GM10847 (cell line): ENCODE measurements around the gene CLRN2.

ENCODE experiments used
- POLR2A ChIP-seq: IDR thresholded peaks from 2 replicates; pipeline ENCODE4 v1.6.1; 2011; ENCODE audit not compliant: insufficient read length; ENCODE audit errors: extremely low read depth

The CLRN2 gene

GRCh38 chr4:17523662-17524061 is 8.7 kb downstream of the CLRN2 start:
- TF ChIP-seq POLR2A = no peak

DNA sequence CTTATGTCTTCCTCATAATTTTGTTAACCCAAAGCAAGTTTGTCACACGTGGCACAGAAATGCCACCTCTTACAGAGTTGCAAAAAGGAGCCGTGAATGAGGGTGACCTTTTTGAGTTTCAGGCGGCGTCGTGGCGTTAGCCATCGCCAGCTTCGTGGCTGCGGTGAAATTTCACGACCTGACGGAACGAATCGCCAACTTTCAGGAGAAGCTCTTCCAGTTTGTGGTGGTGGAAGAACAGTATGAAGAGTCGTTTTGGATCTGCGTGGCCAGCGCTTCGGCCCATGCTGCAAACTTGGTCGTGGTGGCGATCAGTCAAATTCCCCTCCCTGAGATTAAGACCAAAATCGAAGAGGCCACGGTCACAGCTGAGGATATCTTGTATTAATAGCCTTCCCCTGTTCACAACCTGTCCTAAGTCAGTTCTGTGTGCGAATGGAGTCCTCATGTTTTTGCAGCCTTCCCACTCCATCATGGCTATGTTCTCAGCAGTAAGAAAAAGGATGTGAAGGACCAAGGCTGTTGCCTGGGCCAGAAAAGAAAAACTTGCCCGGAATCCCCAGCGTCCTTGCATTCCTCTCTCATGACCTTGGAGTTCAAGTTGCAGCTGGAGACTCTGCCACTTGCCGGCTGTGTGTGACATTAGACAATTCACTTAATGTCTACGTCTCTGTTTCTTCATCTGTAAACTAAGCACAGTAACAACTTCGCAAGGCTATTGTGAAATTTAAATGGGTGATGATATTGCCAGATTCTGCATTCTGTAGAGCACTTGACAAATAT is 11.9 kb downstream of the CLRN2 start:
- no peak for TF ChIP-seq POLR2A

GRCh38 chr4:17528551-17529165 is 13.7 kb downstream of the CLRN2 start:
- TF ChIP-seq POLR2A = no peak

GRCh38 chr4:17531538-17532285 is 16.7 kb downstream of the CLRN2 start:
- TF ChIP-seq POLR2A = no peak

- TF ChIP-seq POLR2A = no peak
Observed at GRCh38 chr4:17534705-17535104, 19.7 kb downstream of the CLRN2 start.

DNA sequence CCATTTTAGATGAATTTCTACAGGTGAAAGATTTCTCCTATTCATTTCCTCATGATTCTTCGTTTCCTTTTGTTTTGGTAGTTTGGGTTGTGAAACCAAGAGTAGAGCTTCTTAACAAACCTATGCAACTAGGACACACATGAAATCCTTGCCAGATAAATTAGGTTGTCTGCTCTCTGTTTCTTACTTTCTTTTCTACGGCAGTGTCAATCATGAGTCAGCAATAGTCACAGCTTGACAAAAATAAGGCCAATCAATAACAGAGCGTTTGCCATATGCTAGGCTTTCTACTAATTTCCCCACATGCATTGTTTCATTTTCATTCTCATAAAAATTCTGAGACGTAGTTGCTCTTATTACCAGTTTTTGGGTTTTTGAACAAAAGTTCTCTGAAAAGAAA is 20.3 kb downstream of the CLRN2 start:
- TF ChIP-seq POLR2A = no peak

GRCh38 chr4:17535906-17536305 is 20.9 kb downstream of the CLRN2 start:
- no peak for TF ChIP-seq POLR2A

- TF ChIP-seq POLR2A = no peak
Observed at GRCh38 chr4:17544205-17544604, 29.2 kb downstream of the CLRN2 start.

- TF ChIP-seq POLR2A = no peak
Observed at GRCh38 chr4:17544831-17545234, 29.9 kb downstream of the CLRN2 start.

- no peak for TF ChIP-seq POLR2A
Observed at GRCh38 chr4:17545374-17546140, 30.6 kb downstream of the CLRN2 start.

- no peak for TF ChIP-seq POLR2A
Observed at GRCh38 chr4:17546222-17546621, 31.3 kb downstream of the CLRN2 start.

DNA sequence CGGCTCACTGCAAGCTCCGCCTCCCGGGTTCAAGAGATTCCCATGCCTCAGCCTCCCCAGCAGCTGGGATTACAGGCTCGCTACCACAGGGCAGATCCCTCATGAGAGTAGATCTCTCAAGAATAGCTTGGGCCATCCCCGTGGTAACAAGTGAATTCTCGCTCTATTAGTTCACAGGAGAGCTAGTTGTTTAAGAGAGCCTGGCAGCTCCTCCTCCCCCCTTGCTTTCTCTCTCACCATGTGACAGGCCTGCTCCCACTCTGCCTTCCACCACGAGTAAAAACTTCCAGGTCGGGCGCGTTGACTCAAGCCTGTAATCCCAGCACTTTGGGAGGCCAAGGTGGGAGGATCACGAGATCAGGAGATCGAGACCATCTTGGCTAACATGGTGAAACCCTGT is 31.7 kb downstream of the CLRN2 start:
- TF ChIP-seq POLR2A = no peak

GRCh38 chr4:17550549-17550948 is 35.6 kb downstream of the CLRN2 start:
- no peak for TF ChIP-seq POLR2A

- TF ChIP-seq POLR2A = no peak
Observed at GRCh38 chr4:17552427-17552826, 37.5 kb downstream of the CLRN2 start.

DNA sequence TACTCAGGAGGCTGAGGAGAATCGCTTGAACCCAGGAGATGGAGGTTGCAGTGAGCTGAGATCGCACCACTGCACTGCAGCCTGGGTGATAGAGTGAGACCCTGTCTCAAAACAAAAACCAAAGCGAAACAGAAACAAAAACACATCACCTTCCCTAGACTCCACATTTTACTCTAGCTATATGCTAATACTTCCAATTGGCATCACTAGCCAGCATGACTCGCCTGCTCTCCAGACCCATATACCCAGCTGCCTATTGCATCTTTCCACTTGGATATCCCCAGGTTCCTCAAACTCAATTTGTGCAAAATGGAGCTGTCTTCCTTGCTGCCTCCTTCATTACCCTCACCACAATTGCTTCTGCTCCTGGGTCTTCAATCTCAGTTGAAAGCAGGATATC is 39.6 kb downstream of the CLRN2 start:
- no peak for TF ChIP-seq POLR2A

DNA sequence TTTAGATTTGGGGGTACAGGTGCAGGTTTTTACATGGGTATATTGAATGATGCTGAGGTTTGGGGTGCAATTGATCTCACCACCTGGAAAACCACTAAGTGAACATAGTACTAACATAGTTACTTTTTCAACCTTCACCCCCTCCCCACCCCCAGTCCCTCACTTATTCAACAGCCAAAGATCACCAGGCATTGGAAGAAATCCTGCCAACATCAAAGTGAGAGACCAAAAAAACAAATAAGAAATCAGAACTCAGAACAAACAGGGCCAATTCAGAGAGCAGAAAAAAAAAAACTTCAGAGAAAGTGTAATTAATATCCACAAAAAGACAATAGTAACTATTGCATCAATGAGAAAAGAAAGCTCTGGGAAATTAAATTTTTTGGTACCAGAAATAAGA is 41.5 kb downstream of the CLRN2 start:
- TF ChIP-seq POLR2A = no peak

DNA sequence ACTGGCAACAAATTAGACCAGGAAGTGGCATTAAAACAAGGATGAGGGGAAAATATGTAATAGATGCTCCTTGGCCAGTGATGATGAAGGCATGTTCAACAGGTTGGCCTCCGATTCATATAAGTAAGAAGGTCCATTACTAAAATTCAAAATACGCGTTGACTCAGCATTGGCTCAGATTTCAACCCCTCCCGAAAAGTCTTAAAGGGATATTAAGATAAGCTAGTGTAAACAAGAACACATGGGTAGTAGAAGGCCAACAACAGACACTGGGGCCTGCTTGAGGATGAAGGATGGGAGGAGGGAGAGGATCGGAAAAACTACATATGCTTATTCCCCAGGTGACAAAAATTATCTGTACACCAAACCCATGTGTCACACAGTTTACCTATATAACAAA is 42.9 kb downstream of the CLRN2 start:
- no peak for TF ChIP-seq POLR2A
